AG04450 (cell line): ENCODE results near the gene SBK2. TPM values are rescaled to one million over a fixed set of nuclear protein-coding genes. Genes with fewer than 3 reads are reported as not detected.

Experiments
- CTCF ChIA-PET: fragments of 300-600, 350-600 bp; formaldehyde crosslinking; extraction: SDS; loops from one replicate; lab custom pipeline; 2022; ENCODE audit warnings: antibody characterized with exemption, inconsistent platforms; lab: Charles Lee
- POLR2A ChIA-PET: fragments of 350-600 bp; formaldehyde crosslinking; extraction: SDS; loops from one replicate; lab custom pipeline; 2021; ENCODE audit warnings: antibody characterized with exemption, inconsistent platforms; lab: Yijun Ruan, JAX
- DNase-seq: peaks from one replicate; pipeline ENCODE4 v3.0.0-alpha.2; 2011; ENCODE audit warnings: low read depth, low spot score
- H3K27ac ChIP-seq: one replicate; pipeline ENCODE4 v1.5.1; 2012; ENCODE audit warnings: low read depth, low read length, control low read depth
- H3K27me3 ChIP-seq: one replicate; pipeline ENCODE4 v1.6.0; 2012; ENCODE audit warnings: low read length; ENCODE audit not compliant: control insufficient read depth, insufficient read depth
- H3K4me3 ChIP-seq: 2 replicates; pipeline ENCODE4 v1.5.1; 2011; ENCODE audit warnings: mild to moderate bottlenecking, low read depth, low read length, control low read depth
- H3K9me3 ChIP-seq: 2 replicates; pipeline ENCODE4 v1.5.1; 2012; ENCODE audit warnings: low read length; ENCODE audit not compliant: control insufficient read depth, insufficient read depth
- CTCF ChIP-seq: IDR thresholded peaks from 2 replicates; pipeline ENCODE4 v1.5.1; 2011; ENCODE audit warnings: low read depth, low read length, control low read depth, inconsistent platforms
- polyA plus RNA-seq: library from polyadenylated mRNA; depleted of rRNA; stranded (reverse); fragments of >200 nt; gene quantifications from 2 replicates; pipeline ENCODE4 v1.2.3, GENCODE V29; 2011

Gene SBK2
- polyA plus RNA-seq, 1 experiment = 0.10 TPM

- no peak for DNase-seq
- POLR2A ChIA-PET = interaction anchor here (0.8 to 1.3 kb wide), 4 partner anchors 21 to 79 kb away, joined by 3 to 8 read pairs (median 4); partner anchors contain the start of genes FIZ1 and ZNF865
- Histone ChIP-seq H3K9me3 (no peaks in the 10 kb centered on the region), H3K27me3 (no peaks in the 10 kb centered on the region), H3K4me3 (no peak overlapping the region), H3K27ac (no peak overlapping the region)
- CTCF ChIA-PET = interaction anchor here (0.6 to 1.5 kb wide), 3 partner anchors 9 to 81 kb away, joined by 3 to 5 read pairs (median 4); no protein-coding TSS in a partner anchor
- no peak for TF ChIP-seq CTCF
These were observed 11.4 kb downstream of the SBK2 start for GRCh38 chr19:55525289-55526101.

- H3K27ac ChIP-seq = no peak overlapping the region
- H3K27me3 ChIP-seq = no peaks in the 10 kb centered on the region
- CTCF ChIA-PET = interaction anchor here (0.5 to 1.2 kb wide), 2 partner anchors 53 to 86 kb away, joined by 4 to 6 read pairs; no protein-coding TSS in a partner anchor
- H3K4me3 ChIP-seq = no peak overlapping the region
- TF ChIP-seq CTCF = no peak
- no peaks in the 10 kb centered on the region for H3K9me3 ChIP-seq
- DNase-seq = no peak
- POLR2A ChIA-PET = interaction anchor here (1.1 to 1.2 kb wide), 2 partner anchors 79 to 104 kb away, joined by 5 to 6 read pairs; partner anchors contain the start of genes FIZ1, ZNF524 and ZNF784
These were observed 16.1 kb downstream of the SBK2 start for GRCh38 chr19:55520691-55521292.

GRCh38 chr19:55519451-55520311, 17.3 kb downstream of the SBK2 start:
- ChIA-PET CTCF (interaction anchor here (1.2 kb wide), 1 partner anchor 87 kb away, joined by 6 read pairs; no protein-coding TSS in a partner anchor), POLR2A (interaction anchor here (0.6 to 1.2 kb wide), 4 partner anchors 9 to 105 kb away, joined by 4 to 6 read pairs (median 4); partner anchors contain the start of genes FIZ1, ZNF524, ZNF784 and ZNF865)
- peak overlapping the region; percentile 68 for H3K27ac ChIP-seq
- no peak for TF ChIP-seq CTCF
- no peaks in the 10 kb centered on the region for H3K27me3 ChIP-seq
- H3K9me3 ChIP-seq = no peaks in the 10 kb centered on the region
- DNase-seq = peak; percentile 71
- H3K4me3 ChIP-seq = no peak overlapping the region

- H3K27me3 ChIP-seq = no peaks in the 10 kb centered on the region
- TF ChIP-seq CTCF = peak; percentile 90
- H3K4me3 ChIP-seq = peak overlapping the region; percentile 44
- peak; percentile 86 for DNase-seq
- CTCF ChIA-PET = interaction anchor here (0.6 to 2.2 kb wide), 13 partner anchors 9 to 137 kb away, joined by 3 to 33 read pairs (median 5); partner anchors contain the start of genes ZNF784 and ZNF865
- POLR2A ChIA-PET = interaction anchor here (0.6 to 0.7 kb wide), 2 partner anchors 78 to 83 kb away, joined by 3 to 5 read pairs; partner anchors contain the start of gene FIZ1
- H3K27ac ChIP-seq = no peak overlapping the region
- no peaks in the 10 kb centered on the region for H3K9me3 ChIP-seq
These were observed 19.9 kb downstream of the SBK2 start for GRCh38 chr19:55516878-55517620.
